NCI-H1694 treated with DMSO at 0.1 percent for 48 hours (cell line): Measurements from ENCODE around the gene AMZ1.

Source experiments
- DNase-seq: peaks from one replicate; lab custom pipeline; 2025; lab: John Stamatoyannopoulos, UW

Gene AMZ1

DNA sequence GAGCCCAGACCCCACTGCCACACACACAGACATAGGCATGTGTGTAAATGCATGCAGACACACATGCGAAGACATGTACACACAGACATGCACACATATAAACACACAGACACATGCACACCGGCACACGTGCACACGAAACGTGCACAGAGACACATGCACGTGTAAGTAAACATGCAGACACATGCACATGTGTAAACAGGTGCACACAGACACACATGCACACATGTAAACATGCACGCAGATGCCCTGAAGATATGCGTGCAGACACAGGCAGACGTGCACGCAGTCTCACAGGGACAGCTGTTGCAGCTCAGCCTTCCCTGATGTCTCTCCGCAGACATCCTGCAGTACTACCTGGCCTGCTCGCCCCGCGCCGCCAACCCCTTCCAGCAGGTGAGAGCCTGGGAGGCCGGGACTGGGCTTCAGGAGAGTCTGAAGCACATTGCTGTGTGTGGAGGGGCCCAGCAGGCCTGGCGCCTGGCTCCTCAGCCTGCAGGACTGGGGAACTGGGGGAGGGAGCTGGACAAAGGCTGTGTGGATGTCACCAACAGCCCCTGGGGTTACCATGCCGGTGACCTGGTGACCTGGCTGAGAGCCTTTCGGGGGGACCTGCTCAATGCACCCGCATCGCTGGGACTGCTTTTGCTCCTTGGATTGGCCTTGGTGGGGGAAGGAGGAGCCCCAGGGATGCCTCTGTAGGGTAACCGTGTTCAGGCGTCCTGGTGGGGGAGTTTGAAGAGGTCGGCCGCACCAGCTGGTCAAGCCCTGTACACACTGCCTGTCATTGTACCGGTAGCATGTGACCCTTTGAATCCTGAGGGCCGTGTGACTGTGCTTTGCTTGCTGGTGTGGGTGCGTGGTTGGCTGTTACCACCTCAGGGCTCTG, 35.9 kb upstream of the AMZ1 start:
- DNase-seq, result no peak

- no peak for DNase-seq
These were observed 35.3 kb upstream of the AMZ1 start for GRCh38 chr7:2652736-2653060.

DNA sequence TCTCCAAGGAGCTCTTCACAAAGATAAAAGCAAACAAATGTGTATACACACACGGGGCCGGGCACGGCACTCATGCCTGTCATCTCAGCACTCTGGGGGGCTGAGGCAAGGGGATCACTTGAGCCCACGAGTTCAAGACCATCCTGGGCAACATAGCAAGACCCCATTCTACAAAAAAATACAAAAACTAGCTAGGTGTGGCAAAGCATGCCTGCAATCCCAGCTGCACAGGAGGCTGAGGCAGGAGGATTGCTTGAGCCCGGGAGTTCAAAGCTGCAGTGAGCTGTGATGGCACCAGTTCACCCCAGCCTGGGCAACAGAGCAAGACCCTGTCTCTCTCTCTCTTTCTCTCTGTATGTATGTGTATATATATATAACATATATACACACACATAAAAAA, 33.9 kb upstream of the AMZ1 start:
- no peak for DNase-seq

- no peak for DNase-seq
These were observed 32.0 kb upstream of the AMZ1 start for GRCh38 chr7:2655870-2656614.

- DNase-seq, result no peak
These were observed 30.8 kb upstream of the AMZ1 start for GRCh38 chr7:2657208-2657607.

- no peak for DNase-seq
These were observed 29.9 kb upstream of the AMZ1 start for GRCh38 chr7:2657920-2658671.

DNA sequence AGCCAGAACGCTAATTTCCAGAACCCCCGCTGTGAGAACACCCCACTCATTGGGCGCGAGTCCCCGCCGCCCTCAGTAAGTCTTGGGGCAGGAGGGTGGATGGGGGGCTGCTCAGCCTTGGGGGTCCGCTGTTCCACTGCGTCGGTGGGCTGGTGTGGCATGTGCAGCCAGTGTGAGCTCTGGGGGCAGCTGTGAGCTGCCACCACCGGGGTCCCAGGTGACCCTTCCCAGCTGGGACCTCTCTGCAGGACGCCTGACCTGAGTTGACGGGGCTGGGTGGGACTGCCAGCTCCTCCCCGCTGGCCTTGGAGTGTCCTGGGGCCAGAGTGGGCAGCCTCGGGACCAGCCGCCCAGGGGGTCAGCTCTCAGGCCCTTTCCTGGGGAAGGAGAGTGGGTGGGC, 29.1 kb upstream of the AMZ1 start:
- DNase-seq, result no peak

GRCh38 chr7:2659556-2660358, 28.2 kb upstream of the AMZ1 start:
- no peak for DNase-seq

DNA sequence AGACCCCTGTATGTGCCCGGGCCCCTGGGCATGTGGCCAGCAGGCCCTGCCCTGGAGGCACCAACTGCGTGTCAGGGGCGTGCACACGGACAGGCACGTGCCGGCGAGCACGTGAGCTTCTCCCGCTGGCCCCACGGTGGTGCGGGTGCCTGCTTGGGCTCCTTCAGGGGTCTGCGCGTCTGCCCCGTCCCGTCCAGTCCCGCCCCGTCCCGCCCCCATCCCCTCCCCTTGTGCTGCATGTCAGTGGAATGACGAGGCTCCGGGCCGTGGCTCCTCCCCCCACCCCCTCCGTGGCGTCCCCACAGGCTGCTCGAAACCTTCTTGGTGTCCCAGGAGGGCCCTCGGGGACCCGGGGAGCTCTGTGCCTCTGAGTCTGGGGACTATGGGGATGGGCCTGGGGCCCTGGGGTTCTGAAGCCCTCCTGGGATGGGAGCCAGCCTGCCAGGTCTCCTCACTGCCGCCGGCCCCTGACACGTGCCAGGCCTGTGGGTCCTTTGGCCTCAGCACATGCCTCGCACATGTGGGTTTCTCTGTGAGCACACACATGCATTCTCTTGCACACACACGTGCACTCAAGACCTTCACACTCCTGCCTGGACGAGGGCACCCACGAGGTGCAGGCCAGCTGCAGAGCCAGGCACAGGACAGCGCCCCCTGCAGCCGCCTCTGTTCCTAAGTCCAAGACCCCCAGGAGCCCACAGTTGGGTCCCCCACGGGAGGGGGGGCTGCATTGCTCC, 27.5 kb upstream of the AMZ1 start:
- DNase-seq, result no peak

DNA sequence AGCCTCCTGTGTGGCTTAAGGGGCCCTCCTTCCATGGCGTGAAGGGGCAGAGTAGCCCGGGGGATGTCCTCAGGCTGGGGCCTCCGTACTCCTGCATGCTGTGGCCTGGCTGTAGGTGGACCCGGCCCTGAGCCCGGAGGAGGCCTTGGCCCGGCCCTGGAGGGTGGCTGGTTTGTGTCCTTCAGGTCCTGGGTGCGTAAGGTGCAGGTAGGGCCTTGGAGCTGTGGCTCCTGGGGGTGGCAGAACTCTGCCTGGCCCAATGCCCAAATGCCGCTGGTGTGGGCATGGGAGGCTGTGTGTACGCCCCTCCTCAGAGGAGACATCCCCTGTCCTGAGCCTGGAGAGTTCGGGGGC, 26.9 kb upstream of the AMZ1 start:
- DNase-seq, result no peak

DNA sequence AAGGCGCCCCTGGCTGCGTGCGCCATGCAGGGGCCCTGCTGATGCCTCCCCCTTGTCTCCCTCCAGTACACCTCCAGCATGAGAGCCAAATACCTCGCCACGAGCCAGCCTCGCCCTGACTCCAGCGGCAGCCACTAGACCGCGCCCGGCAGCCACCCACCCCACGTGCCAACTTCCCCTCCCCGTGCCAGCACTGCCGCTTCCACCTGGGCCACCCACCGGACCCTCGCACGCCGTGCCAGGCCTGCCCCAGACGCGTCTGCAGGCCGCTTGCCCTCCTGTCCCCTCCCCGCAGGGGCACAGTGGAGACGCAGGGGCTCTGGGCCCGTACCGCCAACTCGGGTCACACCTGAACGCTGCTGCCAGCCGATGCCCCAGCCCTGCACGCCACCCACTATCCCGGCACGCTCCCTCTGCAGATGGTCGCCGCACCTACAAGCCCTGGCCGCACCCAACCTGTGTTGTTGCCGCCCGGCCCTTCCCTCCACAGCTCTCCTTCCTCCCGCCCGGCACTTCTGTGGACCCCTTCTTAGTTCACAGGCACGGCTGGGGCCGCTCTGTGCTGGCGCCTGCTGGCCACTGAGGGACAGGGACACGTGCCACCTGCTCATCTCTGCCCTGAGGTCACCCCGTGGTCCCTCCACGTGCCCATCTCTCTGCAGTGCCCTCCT, 26.3 kb upstream of the AMZ1 start:
- DNase-seq, result no peak

- DNase-seq, result no peak
These were observed 25.5 kb upstream of the AMZ1 start for GRCh38 chr7:2662273-2663120.

GRCh38 chr7:2663121-2663886, 24.7 kb upstream of the AMZ1 start:
- no peak for DNase-seq

- no peak for DNase-seq
These were observed 24.0 kb upstream of the AMZ1 start for GRCh38 chr7:2663960-2664359.

- DNase-seq, result no peak
These were observed 22.6 kb upstream of the AMZ1 start for GRCh38 chr7:2665359-2665791.

GRCh38 chr7:2666155-2666554, 21.8 kb upstream of the AMZ1 start:
- DNase-seq, result no peak

GRCh38 chr7:2666588-2667250, 21.3 kb upstream of the AMZ1 start:
- DNase-seq, result no peak

GRCh38 chr7:2667843-2668242, 20.2 kb upstream of the AMZ1 start:
- DNase-seq, result no peak
